ENCODE measurements around the gene FAM72B.
"Not testable (repeated sequence)": the region's sequence is repeated elsewhere in the genome, so short reads cannot be mapped to it uniquely, and the experiment has no call there.

Gene FAM72B

GRCh38 chr1:121148489-121149190, 35.5 kb downstream of the FAM72B start:
- DNase-seq: not testable (repeated sequence)

GRCh38 chr1:121140393-121140792, 43.7 kb downstream of the FAM72B start:
- DNase-seq: not testable (repeated sequence)

- DNase-seq: not testable (repeated sequence)
Measured at GRCh38 chr1:121131494-121131893, 52.6 kb downstream of the FAM72B start.

GRCh38 chr1:121118480-121118824, 65.7 kb downstream of the FAM72B start:
- DNase-seq: not testable (repeated sequence)
